GM18520 (cell line): ENCODE data around the gene FCER2.
A peak's percentile ranks its signal among the peaks of the same experiment; 100 is the strongest.
"Not testable (repeated sequence)": the region's sequence is repeated elsewhere in the genome, so short reads cannot be mapped to it uniquely, and the experiment has no call there.

Source experiments
- ATAC-seq: cut with Tn5 transposase; IDR thresholded peaks from one replicate; pipeline ENCODE4 v1.9.1; 2021; ENCODE audit not compliant: unreplicated experiment

Gene FCER2, protein sequence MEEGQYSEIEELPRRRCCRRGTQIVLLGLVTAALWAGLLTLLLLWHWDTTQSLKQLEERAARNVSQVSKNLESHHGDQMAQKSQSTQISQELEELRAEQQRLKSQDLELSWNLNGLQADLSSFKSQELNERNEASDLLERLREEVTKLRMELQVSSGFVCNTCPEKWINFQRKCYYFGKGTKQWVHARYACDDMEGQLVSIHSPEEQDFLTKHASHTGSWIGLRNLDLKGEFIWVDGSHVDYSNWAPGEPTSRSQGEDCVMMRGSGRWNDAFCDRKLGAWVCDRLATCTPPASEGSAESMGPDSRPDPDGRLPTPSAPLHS

DNA sequence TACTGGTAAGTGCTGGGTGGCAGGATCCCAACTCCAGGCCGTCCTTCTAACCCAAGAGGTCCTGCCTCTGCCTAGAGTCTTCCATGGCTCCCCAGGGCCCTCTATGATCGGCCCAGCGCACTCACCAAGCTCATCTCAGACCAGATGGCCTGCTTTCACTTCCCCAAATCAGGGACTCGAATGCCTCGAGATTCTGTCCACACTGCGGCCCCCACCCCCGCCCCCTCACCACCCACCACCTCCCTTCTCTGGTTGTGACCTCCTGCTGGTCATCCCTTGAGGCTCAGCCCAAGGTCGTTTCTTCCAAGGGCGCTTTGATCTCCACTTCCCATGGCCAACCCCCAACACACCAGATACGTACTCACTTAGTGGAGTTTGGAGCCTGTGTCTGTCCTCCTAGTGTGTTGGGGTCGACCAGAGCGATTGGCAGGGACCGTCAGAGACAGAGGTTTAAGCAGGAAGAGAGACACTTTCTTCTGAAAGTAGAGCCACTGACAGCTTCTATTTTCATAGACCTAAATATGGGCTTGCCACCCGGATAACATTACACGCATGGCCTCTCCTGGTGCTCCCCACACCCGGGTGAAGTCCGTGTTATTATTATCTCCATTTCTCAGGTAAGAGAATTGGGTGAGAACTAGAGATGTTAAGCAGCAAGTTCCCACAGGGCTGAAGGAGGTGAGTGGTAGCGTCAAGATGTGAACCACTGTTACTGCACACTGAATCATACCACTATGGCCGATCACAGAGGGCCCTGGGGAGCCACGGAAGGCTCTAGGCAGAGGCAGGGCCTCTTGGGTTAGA is at the start of gene FCER2:
Gene FCER2, minus strand, starts transcription at position 478 of the 804 bp plus-strand sequence. CDS start 2,371 bp downstream, outside the sequence.
- ATAC-seq: peak; percentile 47

DNA sequence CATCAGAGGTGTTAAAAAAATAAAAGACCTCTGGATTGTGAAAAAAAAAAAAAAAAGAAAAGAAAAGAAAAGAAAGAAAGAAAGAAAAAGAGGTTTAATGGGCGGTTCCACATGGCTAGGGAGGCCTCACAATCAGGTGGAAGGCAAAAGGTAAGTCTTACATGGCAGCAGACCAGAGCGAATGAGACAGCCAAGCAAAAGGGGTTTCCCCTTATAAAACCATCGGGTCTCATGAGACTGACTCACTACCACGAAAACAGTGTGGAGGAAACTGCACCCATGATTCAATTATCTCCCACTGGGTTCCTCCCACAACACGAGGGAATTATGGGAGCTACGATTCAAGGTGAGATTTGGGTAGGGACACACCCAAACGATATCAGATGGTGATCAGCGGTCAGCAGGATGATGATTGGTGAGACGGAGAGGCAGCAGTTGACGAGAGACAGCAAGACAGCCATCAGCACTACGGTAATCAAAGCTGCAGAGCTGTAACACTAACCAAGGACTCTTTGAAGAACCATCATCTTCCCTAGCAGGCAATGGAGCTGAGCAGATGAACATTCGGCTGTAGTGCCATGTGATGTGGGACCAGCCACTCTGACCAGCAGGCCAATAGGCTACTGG is 49.3 kb upstream of the FCER2 start:
- ATAC-seq: no peak

DNA sequence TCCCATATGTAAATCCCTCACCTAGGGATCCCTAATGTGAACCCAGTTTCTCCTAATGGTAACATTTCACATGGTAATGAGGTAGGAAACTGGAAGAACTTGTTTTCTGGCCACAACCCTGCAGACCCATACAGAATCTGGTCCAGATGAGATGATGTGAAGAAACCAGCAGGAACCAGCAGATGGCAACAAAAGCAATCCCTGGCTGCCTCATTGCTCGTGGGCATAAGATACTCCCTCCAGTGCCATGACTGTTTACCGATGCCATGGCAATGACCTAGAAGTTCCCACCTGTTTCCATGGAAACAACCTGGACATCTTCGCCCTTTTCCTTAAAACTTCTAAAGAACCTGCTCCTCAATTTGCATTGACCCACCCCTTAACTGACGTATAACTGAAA is 46.8 kb upstream of the FCER2 start:
- no peak for ATAC-seq

- ATAC-seq: no peak
Observed at GRCh38 chr19:7748171-7748570, 46.2 kb upstream of the FCER2 start.

DNA sequence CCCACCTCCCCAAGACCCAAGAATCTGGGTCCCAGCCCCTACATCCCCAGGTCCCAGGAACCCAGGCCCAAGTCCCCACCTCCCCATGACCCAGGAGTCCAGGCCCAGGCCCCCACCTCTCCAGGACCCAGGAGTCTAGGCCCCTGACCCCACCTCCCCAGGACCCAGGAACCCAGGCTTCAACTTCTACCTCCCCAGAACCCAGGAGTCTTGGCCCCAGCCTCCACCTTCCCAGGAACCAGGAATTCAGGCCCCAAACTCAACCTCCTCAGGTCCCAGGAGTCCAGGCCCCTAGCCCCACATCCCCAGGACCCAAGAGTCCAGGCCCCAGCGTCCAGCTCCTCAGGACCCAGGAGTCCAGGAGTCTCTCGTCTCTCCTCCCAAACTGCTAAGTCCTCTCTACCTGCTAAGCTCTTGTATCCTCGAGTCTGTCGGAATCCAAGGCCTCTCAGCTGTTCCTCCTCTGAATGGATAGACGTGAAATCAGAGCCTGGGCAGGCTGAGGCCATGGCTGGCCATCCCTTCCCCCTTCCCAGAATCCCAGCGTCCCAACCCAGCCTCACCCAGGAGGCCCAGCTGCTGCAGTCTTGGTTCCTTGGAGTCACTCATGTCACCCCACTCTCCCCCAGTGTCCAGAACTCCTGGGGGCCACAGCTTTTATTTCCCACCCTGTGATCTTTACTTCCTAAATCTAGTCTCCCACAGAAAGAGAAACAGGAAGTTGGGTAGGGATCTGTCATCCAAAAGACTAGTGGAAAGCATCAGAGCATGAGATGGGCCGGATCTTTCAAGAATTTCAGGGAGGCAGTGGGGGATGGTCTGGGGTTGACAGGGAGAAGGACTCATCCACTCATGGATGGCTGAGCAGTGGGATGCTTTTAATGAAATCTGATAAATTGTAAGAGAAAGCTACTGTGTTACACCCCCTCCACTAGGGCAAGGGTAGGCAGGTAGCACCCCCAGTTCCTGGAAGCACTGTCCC is 45.3 kb upstream of the FCER2 start, which contains the start of gene CD209:
Gene CD209, minus strand, starts transcription at position 632 of the 982 bp plus-strand sequence. Its CDS starts 23 bp downstream, at position 609.
- no peak for ATAC-seq

DNA sequence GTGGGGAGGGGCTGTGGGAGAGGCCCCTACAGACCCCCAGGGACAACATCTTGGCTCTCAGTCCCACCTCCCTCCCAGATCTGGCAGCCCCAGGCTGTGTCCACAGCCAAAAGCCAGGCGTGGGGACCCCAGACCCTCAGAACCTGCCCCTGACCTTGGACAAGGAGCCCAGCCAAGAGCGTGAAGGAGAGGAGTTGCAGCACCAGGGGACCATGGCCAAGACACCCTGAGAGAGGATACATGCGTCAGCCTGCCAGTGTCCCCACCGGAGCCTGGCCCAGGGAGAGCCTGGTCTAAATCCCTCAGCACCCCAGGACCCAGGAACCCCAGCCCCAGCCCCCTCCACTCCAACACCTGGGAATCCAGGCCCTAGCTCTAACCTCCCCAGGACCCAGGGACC is 44.4 kb upstream of the FCER2 start:
- ATAC-seq: not testable (repeated sequence)

DNA sequence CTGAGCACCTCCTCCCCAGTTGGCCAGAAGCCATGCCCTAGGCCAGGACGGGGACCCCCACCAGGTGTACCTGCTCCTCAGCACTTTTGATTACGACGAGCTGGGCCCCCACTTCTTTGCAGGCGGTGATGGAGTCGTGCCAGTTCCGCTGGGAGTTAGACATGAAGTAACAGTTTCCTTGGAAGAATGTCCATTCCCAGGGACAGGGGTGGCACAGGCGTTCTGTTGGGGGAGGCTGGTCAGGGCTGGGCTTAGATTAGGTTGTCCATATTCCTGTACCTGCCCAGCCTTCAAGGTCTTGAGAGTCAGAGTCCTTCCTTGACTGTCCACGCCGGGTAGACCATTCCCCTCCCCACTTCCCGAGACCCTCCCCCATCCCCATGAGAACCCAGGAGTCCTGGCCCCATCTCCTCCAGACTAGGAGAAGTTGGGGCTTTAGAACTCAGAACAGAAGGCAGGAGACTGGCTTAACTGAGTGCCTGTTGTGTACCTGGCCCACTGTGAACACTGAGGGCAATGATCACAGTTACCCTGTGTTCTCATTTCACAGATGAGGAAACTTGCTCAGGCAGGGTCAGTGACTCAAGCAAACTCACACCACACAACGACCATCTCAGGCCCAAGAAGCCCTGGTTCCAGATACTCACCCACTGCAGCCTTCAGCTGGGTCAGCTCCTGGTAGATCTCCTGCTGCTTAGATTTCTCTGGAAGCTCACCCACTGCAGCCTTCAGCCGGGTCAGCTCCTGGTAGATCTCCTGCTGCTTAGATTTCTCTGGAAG is 43.1 kb upstream of the FCER2 start:
- no peak for ATAC-seq

DNA sequence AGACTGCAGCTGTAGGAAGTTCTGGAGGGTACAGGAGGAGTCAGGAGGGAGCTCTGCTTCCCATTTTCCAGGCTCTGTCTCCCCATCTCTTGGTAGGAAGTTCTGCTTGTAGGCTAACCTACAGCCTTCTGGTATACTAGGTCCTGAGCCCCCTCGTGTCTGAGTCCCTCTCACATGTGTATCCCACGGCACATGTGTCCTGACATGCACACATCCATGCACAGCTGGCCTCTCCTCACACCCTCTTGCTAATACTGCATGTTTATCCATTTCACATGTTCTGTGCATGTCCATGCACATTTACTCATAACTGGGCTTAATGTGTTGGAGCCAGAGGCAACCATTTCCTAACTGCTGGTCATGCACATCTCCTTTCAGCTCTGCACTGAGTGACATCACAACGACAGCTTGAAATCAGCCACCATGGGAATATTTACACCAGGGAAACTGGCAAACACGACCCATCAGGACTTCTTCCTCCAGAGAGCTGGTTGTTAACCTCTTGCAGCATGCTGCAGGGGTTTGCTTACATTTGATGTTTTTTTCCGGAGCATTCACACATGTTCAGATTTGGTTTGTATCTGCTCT is 42.4 kb upstream of the FCER2 start:
- ATAC-seq: no peak

DNA sequence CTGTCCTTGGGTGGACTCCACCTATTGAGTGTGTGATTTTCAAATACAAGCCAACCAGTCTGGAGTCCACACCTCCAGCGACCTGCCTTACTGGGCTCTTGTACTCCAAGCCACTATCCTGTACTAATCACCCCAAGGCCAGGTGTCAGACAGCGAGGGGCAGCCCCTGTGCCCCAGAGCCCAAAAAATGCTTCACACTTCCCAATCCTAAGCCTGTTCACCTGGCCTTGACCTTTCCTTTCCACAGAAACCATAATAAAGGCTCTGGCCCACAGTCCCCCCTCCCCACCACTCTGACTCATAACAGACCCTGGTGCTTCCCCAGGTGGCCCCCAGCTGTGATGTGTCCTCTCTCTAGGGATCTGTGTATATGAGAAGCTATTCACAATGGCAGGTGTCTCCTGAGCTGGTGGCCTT is 41.5 kb upstream of the FCER2 start:
- ATAC-seq: no peak

DNA sequence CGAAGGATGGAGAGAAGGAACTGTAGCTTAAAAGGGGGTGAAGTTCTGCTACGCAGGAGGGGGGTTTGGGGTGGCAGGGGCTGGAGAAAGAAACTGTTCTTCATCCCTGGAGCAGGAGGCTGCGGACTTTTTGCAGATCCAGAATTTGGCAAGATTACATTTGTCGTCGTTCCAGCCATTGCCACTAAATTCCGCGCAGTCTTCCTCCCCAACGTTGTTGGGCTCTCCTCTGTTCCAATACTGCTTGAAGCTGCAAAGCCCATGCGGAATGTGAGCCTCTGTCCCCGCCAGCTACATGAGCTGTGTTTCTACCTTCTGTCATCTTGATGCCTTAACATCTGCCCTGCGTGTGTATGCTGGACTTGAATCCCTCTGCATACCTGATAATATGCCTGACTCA is 41.1 kb upstream of the FCER2 start:
- no peak for ATAC-seq

GRCh38 chr19:7742575-7742974 is 40.6 kb upstream of the FCER2 start:
- no peak for ATAC-seq

GRCh38 chr19:7740682-7741054 is 38.7 kb upstream of the FCER2 start:
- ATAC-seq: no peak

DNA sequence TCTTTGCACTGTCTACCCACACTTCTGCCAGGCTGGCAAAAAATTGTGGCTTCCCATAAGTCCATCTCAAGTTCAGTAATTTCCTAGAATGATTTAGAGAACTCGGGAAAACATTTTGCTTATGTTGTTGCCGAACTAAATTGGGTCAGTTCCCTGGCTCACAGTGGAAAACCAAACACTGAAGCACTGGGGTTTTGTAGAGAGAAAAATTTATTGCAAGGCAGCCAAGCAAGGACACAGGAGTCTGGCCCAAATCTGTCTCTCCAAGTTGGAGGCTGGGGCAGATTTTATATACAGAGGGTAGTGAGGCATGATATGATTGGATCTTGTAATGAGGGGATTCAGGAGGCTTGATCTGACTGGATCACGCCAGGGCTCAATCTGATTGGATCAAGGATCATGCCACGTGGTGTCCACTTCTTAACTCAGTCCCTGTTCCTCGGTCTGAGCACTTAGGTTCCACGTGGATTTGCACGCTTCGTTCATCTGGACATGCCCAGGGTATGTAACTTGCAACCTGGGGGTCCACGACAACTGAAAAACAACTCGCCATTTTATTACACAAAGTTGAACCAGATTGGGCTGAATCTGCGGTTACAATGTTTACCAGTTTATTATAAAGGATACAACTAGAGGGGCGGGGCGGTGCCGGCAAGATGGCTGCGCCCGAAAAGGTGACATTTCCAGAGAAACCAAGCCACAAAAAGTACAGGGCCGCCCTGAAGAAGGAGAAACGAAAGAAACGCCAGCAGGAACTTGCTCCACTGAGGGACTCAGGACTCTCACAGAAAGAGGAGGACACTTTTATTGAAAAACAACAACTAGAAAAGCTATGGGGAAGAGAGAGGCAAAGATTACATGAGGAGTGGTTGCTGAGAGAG is 38.1 kb upstream of the FCER2 start:
- ATAC-seq: no peak

DNA sequence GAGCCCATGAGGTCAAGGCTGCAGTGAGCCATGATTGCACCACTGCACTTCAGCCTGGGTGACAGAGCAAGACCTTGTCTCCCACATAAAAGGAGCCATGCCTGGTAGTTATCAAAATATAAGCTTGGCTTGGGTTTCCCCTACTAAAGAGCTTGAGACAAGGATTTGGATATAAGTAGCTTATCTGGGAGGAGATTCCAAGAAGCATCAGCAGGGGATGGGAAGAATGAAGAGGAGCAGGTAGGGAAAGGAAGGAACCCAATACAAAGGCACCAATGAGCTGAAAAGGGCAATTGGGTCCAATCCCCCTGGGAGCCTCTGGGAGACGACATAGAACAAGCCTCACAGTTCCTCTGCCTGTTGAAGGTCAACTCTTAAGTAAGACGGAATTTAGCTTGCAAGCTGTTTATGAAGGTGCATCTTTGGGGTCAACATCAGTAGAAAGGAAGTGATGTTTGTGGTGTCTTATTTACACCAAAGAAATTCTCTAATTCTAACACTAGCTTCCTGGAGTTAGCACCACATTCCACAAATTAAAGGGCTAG is 37.4 kb upstream of the FCER2 start:
- ATAC-seq: no peak

- ATAC-seq: no peak
Observed at GRCh38 chr19:7738023-7738422, 36.1 kb upstream of the FCER2 start.

DNA sequence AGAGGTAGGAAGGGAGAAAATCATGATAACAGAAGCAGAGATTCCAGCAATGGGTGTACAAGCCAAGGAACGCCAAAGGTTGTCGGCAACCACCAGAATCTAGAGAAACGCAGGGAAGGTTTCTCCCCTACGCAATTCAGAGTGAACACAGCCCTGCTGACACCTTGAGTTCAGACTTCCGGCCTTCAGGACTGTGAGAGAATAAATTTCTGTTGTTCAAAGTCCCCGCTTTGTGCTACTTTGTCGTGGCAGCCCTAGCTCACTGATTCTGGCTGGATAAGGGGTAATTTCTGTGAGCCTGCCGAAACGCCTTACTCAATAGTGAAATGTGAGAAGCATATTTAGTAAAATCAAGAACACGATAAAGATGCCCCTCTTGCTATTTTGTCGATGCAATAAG is 35.3 kb upstream of the FCER2 start:
- ATAC-seq: no peak

GRCh38 chr19:7736148-7736547 is 34.2 kb upstream of the FCER2 start:
- no peak for ATAC-seq
